ENCODE results near the gene ZNF652.
A peak's percentile ranks its signal among the peaks of the same experiment; 100 is the strongest.

Gene ZNF652

DNA sequence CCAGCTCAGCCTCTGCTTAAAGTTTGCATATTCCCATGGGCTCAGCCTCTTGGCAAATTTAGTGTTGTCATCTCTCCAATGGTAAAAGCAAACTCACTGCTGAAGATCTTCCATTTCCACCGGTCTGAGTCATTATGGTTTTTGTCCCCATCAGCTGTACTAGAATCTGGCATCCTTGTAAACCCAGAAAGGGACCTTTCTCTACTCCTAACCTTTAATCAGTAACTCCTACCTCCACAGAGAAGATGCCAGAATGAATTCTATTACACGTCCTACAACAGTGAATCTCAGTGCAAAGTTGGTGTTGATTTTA is 45.8 kb downstream of the ZNF652 start:
- Histone ChIP-seq H3K9me3 (ENCODE audit: control insufficient read depth, insufficient read depth, low read length) (no peaks in the 10 kb centered on the region), H3K27me3 (ENCODE audit: control insufficient read depth, low read length) (no peaks in the 10 kb centered on the region), H3K27ac (ENCODE audit: low read depth, low read length) (no peak overlapping the region), H3K36me3 (ENCODE audit: control insufficient read depth, low read length) (peaks cover 33% of the 10 kb centered on the region), H3K4me2 (ENCODE audit: low read length) (peak overlapping the region; percentile 41), H3K4me3 (ENCODE audit: low read length) (no peak overlapping the region), H4K20me1 (ENCODE audit: control insufficient read depth, insufficient read depth, low read depth, low read length) (0 out of 2 replicates have a peak, but pooled peaks cover 2% of the 10 kb centered on the region), H3K4me1 (ENCODE audit: control insufficient read depth, low read length) (peaks cover 31% of the 10 kb centered on the region), H3K79me2 (ENCODE audit: control insufficient read depth, low read length) (no peaks in the 10 kb centered on the region), H3F3A (ENCODE audit: control insufficient read depth, insufficient read depth) (peaks cover 12% of the 10 kb centered on the region; the same call in 1 of the 2 replicates), H3K9me2 (replicated peaks; ENCODE audit: control insufficient read depth, low read length) (no peaks in the 10 kb centered on the region)
- TF ChIP-seq EZH2phosphoT487 (IDR thresholded peaks at IDR 0.05; ENCODE audit: borderline replicate concordance, low read length) = no peak

DNA sequence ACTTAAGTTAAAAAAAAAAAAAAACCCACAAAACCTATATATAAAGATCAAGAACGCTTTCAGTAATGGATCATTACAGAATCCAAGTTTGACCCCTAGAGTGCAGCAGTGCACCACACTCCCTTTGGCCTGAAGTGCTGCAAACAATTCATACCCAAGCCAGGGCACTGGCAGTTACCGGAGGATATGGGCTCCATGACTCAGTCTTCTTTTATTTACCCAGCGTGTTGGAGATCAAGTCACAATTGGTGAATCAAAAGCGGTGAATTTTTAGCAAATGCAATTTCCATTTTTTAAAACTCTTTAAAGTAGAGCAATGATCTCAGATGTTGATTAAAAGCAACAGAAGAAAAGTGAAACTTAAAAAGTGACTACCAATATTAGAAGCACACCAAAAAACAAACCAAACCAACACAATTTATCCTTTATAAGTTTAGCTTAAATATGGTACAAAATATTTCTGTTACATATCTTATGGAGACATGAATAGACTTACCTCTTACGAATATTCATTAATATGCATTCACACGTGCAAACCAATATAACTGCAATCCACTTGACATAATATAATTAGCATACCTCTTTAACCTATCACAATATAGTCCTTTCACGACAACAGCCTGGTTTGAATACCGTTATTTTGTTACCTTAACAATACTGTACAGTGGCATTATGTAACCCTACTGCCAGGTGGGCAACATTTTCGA is 46.3 kb downstream of the ZNF652 start:
- Histone ChIP-seq H3K36me3 (ENCODE audit: control insufficient read depth, low read length) (peaks cover 35% of the 10 kb centered on the region), H3K9me2 (replicated peaks; ENCODE audit: control insufficient read depth, low read length) (no peaks in the 10 kb centered on the region), H3F3A (ENCODE audit: control insufficient read depth, insufficient read depth) (peaks cover 12% of the 10 kb centered on the region; the same call in 1 of the 2 replicates), H3K27me3 (ENCODE audit: control insufficient read depth, low read length) (no peaks in the 10 kb centered on the region), H3K9me3 (ENCODE audit: control insufficient read depth, insufficient read depth, low read length) (no peaks in the 10 kb centered on the region), H3K4me1 (ENCODE audit: control insufficient read depth, low read length) (peaks cover 33% of the 10 kb centered on the region), H3K4me3 (ENCODE audit: low read length) (peak overlapping the region; percentile 15; the same call in 1 of the 2 replicates), H4K20me1 (ENCODE audit: control insufficient read depth, insufficient read depth, low read depth, low read length) (0 out of 2 replicates have a peak, but pooled peaks cover 2% of the 10 kb centered on the region), H3K4me2 (ENCODE audit: low read length) (peak overlapping the region; percentile 41), H3K27ac (ENCODE audit: low read depth, low read length) (no peak overlapping the region), H3K79me2 (ENCODE audit: control insufficient read depth, low read length) (no peaks in the 10 kb centered on the region)
- TF ChIP-seq EZH2phosphoT487 (IDR thresholded peaks at IDR 0.05; ENCODE audit: borderline replicate concordance, low read length) = no peak
- TF ChIP-seq, protein P1, sequence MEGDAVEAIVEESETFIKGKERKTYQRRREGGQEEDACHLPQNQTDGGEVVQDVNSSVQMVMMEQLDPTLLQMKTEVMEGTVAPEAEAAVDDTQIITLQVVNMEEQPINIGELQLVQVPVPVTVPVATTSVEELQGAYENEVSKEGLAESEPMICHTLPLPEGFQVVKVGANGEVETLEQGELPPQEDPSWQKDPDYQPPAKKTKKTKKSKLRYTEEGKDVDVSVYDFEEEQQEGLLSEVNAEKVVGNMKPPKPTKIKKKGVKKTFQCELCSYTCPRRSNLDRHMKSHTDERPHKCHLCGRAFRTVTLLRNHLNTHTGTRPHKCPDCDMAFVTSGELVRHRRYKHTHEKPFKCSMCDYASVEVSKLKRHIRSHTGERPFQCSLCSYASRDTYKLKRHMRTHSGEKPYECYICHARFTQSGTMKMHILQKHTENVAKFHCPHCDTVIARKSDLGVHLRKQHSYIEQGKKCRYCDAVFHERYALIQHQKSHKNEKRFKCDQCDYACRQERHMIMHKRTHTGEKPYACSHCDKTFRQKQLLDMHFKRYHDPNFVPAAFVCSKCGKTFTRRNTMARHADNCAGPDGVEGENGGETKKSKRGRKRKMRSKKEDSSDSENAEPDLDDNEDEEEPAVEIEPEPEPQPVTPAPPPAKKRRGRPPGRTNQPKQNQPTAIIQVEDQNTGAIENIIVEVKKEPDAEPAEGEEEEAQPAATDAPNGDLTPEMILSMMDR (IDR thresholded peaks at IDR 0.05; ENCODE audit: low read depth, low read length, poor library complexity, severe bottlenecking) = peak; percentile 71

DNA sequence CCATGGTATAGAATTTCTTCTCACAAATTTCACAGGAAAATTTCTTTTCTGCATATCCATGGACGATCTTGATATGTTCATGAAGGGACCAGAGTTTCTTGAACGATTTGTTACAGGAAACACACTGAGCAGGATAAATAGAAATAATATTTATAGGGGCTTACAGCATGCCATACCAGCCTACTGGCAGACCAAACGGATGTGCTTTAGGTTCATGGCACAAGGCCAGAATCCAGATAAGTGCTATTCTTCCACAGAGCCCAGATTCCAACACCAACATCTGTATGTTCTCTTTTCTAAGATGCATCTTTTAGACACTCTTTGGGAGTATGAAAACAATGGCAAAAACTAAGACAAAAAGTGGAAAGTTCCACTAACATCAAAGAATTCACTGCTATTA is 49.3 kb downstream of the ZNF652 start:
- H3K4me1 ChIP-seq (ENCODE audit: control insufficient read depth, low read length) = peaks cover 33% of the 10 kb centered on the region
- H3K27me3 ChIP-seq (ENCODE audit: control insufficient read depth, low read length) = no peaks in the 10 kb centered on the region

DNA sequence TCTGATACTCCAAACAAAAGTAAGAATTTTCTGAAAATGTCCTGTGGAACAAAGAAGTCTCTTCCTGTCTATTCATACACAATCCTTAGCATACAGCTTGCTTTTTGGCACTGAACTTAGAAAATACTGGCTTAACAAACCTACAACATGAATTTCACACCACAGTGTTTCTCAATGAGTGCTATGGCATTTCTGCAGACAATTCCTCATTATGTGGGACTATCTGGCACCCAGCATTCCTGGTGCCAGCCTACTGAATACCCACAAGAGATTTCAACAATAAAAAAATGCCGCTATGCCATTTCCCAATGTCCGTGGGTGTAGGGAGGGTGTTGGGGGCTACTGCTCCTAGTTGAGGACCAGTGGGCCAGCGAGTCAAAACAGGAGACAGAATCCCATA is 62.1 kb downstream of the ZNF652 start:
- no peaks in the 10 kb centered on the region for H3K9me3 ChIP-seq (ENCODE audit: control insufficient read depth, insufficient read depth, low read length)
- H3K27ac ChIP-seq (ENCODE audit: low read depth, low read length) = no peak overlapping the region
- no peak overlapping the region for H3K4me3 ChIP-seq (ENCODE audit: low read length)
- H3K4me1 ChIP-seq (ENCODE audit: control insufficient read depth, low read length) = no peaks in the 10 kb centered on the region
- no peaks in the 10 kb centered on the region for H4K20me1 ChIP-seq (ENCODE audit: control insufficient read depth, insufficient read depth, low read depth, low read length)
- no peak overlapping the region for H3K4me2 ChIP-seq (ENCODE audit: low read length)
- peaks cover 15% of the 10 kb centered on the region for H3K36me3 ChIP-seq (ENCODE audit: control insufficient read depth, low read length)
- H3F3A ChIP-seq (ENCODE audit: control insufficient read depth, insufficient read depth) = no peaks in the 10 kb centered on the region
- H3K79me2 ChIP-seq (ENCODE audit: control insufficient read depth, low read length) = no peaks in the 10 kb centered on the region
- TF ChIP-seq EZH2phosphoT487 (IDR thresholded peaks at IDR 0.05; ENCODE audit: borderline replicate concordance, low read length) = no peak
- TF ChIP-seq, protein P1 (IDR thresholded peaks at IDR 0.05; ENCODE audit: low read depth, low read length, poor library complexity, severe bottlenecking) = no peak
- no peaks in the 10 kb centered on the region for H3K9me2 ChIP-seq (replicated peaks; ENCODE audit: control insufficient read depth, low read length)
- H3K27me3 ChIP-seq (ENCODE audit: control insufficient read depth, low read length) = no peaks in the 10 kb centered on the region

More for the DNA sequence above, 49.3 kb downstream of the ZNF652 start:
- no peak overlapping the region for H3K4me2 ChIP-seq (ENCODE audit: low read length)
- H3K9me2 ChIP-seq (replicated peaks; ENCODE audit: control insufficient read depth, low read length) = no peaks in the 10 kb centered on the region
- H3K9me3 ChIP-seq (ENCODE audit: control insufficient read depth, insufficient read depth, low read length) = no peaks in the 10 kb centered on the region
- no peak for TF ChIP-seq EZH2phosphoT487 (IDR thresholded peaks at IDR 0.05; ENCODE audit: borderline replicate concordance, low read length)
- TF ChIP-seq, protein P1 (IDR thresholded peaks at IDR 0.05; ENCODE audit: low read depth, low read length, poor library complexity, severe bottlenecking) = no peak
- H3K4me3 ChIP-seq (ENCODE audit: low read length) = no peak overlapping the region
- 0 out of 2 replicates have a peak, but pooled peaks cover 2% of the 10 kb centered on the region for H4K20me1 ChIP-seq (ENCODE audit: control insufficient read depth, insufficient read depth, low read depth, low read length)
- H3K79me2 ChIP-seq (ENCODE audit: control insufficient read depth, low read length) = no peaks in the 10 kb centered on the region
- peaks cover 35% of the 10 kb centered on the region for H3K36me3 ChIP-seq (ENCODE audit: control insufficient read depth, low read length)
- no peak overlapping the region for H3K27ac ChIP-seq (ENCODE audit: low read depth, low read length)
- H3F3A ChIP-seq (ENCODE audit: control insufficient read depth, insufficient read depth) = peaks cover 11% of the 10 kb centered on the region; the same call in 1 of the 2 replicates
